HL-60/S4 (cell line): ENCODE measurements around the gene TMEM242.

ENCODE experiments used
- in situ Hi-C: fragments of 300-500 bp; cut with MboI; formaldehyde crosslinking; loops from 2 replicates; pipeline ENCODE4 v1.14.3; 2022; ENCODE audit warnings: low sequenced_read_pairs

The TMEM242 gene

GRCh38 chr6:157255079-157255478 is 68.2 kb downstream of the TMEM242 start:
- in situ Hi-C loops, result no loop called here

DNA sequence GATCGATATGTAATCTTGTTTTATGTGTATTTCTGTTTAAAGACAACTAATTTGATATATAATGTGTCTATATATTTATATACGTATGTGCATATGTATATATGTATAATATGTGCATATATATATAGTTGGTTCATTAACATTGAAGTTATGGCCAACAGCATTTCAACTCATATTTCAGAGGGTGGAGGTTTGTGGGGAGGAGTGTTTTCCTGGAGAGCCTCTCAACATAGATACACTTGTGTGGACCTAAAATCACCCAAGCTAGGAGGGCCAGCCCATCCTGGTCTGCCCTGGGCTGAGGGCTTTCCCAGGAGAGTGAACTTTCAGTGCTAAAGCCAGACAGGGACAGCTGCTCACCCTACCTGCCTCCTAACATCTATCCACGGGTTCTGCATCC is 68.8 kb downstream of the TMEM242 start:
- in situ Hi-C loops, result no loop called here

DNA sequence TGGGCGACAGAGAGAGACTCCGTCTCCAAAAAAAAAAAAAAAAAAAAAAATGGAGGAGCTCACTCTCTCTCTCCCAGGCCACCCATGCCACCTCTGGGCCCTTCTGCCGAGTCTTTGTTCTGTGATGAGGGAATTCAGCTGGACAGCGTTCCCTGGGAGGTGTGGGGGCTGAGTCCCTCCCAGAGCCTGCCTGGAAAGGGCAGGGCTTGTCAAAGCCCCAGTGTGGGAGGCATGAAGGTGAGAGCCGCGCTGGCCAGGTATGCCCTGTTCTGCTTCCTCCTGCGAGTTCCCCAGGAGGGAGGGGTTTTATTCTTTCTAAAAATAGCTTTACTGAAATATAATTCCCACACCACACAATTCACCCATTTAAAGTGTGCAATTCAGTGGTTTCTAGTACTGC is 69.6 kb downstream of the TMEM242 start:
- in situ Hi-C loops, result no loop called here

- in situ Hi-C loops, result no loop called here
Measured at GRCh38 chr6:157253017-157253416, 70.3 kb downstream of the TMEM242 start.

DNA sequence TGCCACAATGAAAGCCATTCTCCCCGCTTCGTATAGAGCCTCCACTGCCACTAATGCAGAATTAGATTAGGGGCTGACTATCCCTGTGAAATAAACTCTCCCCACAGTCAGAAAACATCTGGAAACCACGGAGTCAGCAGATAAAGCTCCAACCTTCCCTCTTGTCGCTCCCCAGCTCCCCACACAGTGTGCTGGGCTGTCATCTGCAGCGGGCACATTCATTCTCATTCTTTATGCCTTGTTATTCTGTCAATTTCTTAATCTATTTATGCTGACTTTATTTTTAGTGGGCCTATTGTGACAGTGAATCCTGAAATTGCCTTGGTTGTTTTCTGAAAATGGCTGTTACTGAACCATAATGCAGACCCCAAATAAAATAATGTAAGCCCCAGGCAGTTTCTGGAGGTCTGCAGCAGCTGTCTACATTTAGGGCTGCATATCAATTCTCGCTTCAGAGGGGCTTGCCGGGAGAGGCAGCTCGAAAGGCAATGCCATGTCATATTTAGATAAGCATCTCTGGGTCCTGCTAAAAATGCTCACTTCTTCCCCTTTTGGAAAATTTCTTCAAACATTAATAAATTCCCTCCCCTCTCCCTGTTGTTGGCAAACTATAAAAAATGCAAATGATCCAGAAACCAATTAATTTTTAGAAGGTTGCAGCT is 71.6 kb downstream of the TMEM242 start:
- in situ Hi-C loops, result no loop called here

DNA sequence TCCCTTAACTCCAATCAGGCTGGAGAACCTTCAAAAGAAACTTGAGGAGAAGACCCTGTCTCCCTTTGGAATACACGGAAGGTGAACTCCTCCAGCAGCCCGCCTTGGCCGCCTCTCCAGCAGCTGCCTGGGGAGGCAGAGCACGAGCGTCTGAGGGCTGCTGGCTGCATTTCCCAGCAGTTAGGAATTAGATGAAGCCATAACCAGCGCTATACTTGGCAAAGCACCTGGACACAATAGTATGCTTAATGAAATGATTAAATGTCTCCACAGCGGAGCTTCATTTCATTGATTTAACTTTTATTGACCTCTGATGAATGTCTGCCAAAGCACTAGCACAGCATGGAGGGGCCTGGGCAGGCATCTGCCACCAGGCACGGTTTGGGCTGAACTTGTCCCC is 73.5 kb downstream of the TMEM242 start:
- in situ Hi-C loops, result no loop called here

DNA sequence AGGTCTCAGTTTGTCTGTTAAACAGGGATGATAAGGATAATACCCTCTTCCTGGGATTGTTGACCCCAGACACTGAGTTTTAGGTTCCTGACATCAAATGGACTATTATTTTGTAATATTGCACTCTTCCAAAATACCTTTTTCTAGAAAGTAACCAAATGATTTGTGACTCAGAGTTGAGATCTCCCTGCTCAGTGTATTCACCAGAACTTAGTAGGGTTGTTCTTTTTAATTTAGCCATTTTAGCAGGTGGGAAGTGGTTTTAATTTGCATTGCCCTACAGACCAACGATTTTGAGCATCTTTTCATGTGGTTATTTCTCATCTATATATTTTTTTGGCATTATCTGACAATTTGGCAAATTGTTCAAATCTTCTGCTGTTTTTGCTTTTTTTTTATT is 75.1 kb downstream of the TMEM242 start:
- in situ Hi-C loops, result no loop called here

- in situ Hi-C loops, result no loop called here
Measured at GRCh38 chr6:157246771-157247484, 76.4 kb downstream of the TMEM242 start.

DNA sequence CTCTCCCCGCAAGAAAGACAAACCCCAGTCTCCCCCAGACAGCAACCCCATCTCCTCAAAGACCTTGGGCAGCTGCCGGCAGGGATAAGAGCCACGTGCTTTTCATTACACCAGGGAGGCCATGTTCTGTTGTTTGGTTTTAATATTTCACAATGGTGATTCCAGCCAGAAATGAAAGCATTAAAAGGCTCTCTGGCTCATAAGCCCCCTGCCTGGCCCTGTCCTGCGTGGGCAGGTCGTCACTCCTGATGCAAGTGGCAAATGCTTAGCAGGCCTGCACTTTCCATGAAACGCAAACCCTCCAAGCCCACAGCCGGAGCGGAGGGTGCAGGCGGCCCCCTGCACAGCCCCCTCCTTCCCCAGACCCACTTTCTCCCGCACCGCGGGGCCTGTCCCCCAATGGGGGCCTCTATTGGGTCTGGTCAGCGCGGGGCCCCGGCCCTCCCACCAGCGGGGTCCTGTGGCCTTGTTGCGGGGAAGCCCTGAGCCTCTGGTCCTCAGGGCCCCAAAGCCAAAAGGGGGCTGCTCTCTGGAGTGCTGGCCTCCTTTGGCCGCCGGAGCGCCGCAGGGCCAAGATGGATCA is 77.2 kb downstream of the TMEM242 start:
- in situ Hi-C loops, result no loop called here

DNA sequence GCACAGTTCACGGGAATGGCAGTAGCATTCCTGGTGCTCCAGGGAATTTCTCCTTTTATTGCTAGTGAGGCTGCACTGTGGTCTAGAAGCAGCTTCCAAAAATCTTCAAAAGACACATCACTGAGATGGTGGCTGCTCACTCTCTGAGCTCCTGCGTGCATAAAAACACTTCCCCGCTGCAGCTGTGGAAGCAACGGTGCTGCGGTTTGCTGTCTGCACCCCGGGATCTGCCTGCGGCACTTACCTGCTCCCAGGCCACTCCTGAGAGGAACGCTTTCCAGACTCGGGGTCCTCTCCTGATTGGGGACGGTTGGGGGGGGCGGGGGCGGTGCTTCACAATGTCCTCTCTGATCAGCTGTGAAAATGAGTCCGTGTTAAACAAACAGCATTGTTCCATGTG is 77.9 kb downstream of the TMEM242 start:
- in situ Hi-C loops, result no loop called here

- in situ Hi-C loops, result no loop called here
Measured at GRCh38 chr6:157244780-157245179, 78.5 kb downstream of the TMEM242 start.

- in situ Hi-C loops, result no loop called here
Measured at GRCh38 chr6:157244175-157244574, 79.1 kb downstream of the TMEM242 start.

- in situ Hi-C loops, result no loop called here
Measured at GRCh38 chr6:157242791-157243190, 80.5 kb downstream of the TMEM242 start.

- in situ Hi-C loops, result no loop called here
Measured at GRCh38 chr6:157240960-157241311, 82.4 kb downstream of the TMEM242 start.

- in situ Hi-C loops, result no loop called here
Measured at GRCh38 chr6:157240059-157240959, 83.0 kb downstream of the TMEM242 start.

DNA sequence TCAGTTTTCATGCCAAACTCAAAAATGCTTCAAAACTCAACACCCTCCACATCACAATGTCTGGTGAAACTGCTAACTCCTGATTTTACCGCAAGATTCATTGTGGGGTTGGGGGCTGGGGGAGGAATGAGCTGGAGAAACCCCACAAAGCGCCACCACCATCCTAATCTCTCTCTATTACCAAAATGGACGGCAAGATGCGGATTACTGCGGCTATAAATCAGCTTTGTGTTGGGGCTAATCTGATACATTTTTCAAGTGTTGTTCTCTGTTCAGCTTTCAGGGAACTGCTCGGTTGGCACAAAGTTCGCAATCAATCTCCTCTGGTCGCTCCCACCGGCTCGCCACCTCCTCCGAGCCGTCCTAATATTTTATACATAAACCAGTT is 83.7 kb downstream of the TMEM242 start:
- in situ Hi-C loops, result no loop called here
